Measurements from ENCODE around the gene IL1R1.

DNA sequence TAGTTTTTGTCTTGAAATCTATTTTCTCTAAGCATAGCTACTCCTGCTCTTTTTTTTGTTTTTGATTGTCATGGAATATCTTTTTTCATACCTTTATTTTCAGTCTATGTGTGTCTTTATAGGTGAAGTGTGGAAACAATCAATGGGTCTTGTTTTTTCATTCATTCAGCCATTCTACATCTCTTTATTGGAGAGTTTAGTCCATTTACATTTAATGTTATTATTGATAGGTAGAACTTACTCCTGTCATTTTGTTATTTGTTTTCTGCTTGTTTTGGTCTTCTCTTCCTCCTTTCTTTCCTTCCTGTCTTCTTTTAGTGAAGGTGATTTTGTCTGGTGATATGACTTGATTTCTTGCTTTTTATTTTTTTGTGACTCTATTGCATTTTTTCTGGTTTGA lies 62.1 kb downstream of the IL1R1 start:
- TF ChIP-seq, protein P1, sequence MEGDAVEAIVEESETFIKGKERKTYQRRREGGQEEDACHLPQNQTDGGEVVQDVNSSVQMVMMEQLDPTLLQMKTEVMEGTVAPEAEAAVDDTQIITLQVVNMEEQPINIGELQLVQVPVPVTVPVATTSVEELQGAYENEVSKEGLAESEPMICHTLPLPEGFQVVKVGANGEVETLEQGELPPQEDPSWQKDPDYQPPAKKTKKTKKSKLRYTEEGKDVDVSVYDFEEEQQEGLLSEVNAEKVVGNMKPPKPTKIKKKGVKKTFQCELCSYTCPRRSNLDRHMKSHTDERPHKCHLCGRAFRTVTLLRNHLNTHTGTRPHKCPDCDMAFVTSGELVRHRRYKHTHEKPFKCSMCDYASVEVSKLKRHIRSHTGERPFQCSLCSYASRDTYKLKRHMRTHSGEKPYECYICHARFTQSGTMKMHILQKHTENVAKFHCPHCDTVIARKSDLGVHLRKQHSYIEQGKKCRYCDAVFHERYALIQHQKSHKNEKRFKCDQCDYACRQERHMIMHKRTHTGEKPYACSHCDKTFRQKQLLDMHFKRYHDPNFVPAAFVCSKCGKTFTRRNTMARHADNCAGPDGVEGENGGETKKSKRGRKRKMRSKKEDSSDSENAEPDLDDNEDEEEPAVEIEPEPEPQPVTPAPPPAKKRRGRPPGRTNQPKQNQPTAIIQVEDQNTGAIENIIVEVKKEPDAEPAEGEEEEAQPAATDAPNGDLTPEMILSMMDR (conservative IDR thresholded peaks at IDR 0.05; ENCODE audit: low read length): no peak
- no peak for TF ChIP-seq EZH2phosphoT487 (IDR thresholded peaks at IDR 0.05; ENCODE audit: borderline replicate concordance, low read depth, low read length)

All from OCI-LY7 (cell line).